Body of pancreas (tissue), 4 donors: ENCODE measurements around the gene PGLYRP1. TPM values are rescaled to one million over a fixed set of nuclear protein-coding genes. Genes with fewer than 3 reads are reported as not detected.

Experiments used
- ATAC-seq: fragments of 150-250 bp; one replicate; pipeline ENCODE4 v1.9.1; 2016
- DNase-seq, 4 donors: peaks; one replicate each; pipeline ENCODE4 v3.0.0-alpha.2; 2019
- H3K27ac ChIP-seq, 4 donors: fragments of 200-600 bp; sonication (generic); 1 replicate in 3 of 4; 2 replicates in 1 of 4; pipeline versions ENCODE4 v1.5.1 to v1.6.1; 2016 to 2019; ENCODE audit warnings: mild to moderate bottlenecking in 1 of 4, mixed read lengths in 1 of 4, moderate library complexity in 1 of 4
- H3K27me3 ChIP-seq, 2 donors: fragments of 200-600 bp; sonication (generic); one replicate each; pipeline ENCODE4 v1.6.0; 2016; ENCODE audit warnings: mild to moderate bottlenecking in 1 of 2
- H3K36me3 ChIP-seq, 2 donors: fragments of 200-600 bp; sonication (generic); replicated peaks in 1 of 2; 2 replicates each; pipeline ENCODE4 v1.5.1; 2016; ENCODE audit warnings: low read depth in 2 of 2; ENCODE audit not compliant: insufficient read depth in 1 of 2
- H3K4me1 ChIP-seq: fragments of 200-600 bp; sonication (generic); one replicate; pipeline ENCODE4 v1.6.0; 2016
- H3K4me3 ChIP-seq, 2 donors: fragments of 200-600 bp; sonication (generic); 1 replicate in 1 of 2; 2 replicates in 1 of 2; pipeline ENCODE4 v1.5.1; 2016 to 2019
- H3K9me3 ChIP-seq, 3 donors: fragments of 200-600 bp; sonication (generic); 1 replicate in 2 of 3; 2 replicates in 1 of 3; pipeline ENCODE4 v1.5.1; 2016
- POLR2A ChIP-seq, 3 donors: fragments of 450-650 bp; IDR thresholded peaks; one replicate each; pipeline ENCODE4 v1.6.1; 2016; ENCODE audit warnings: antibody characterized with exemption in 3 of 3, mild to moderate bottlenecking in 2 of 3
- WGBS, 2 donors: methylation state at CpG; one replicate each; pipeline ENCODE4 v1.1.5; 2017; 5-methylcytosine and 5-hydroxymethylcytosine counted together
- intact Hi-C: fragments of 100-400 bp; cut with DNase I; formaldehyde crosslinking; loops from one replicate; pipeline ENCODE4 v1.15.1; 2023
- total RNA-seq, 2 donors: library from RNA; depleted of rRNA; stranded (reverse); fragments of >200 nt; gene quantifications; one replicate each; pipeline ENCODE4 v1.1.0, GENCODE V29; 2016
- TF ChIP-seq, protein P1 (sequence below), 7 experiments: fragments of 450-650 bp in 4 of 7; fragments of 200-600 bp in 3 of 7; sonication (generic) in 3 of 7; IDR thresholded peaks; one replicate each; pipeline ENCODE4 v1.5.1; 2016 to 2019; ENCODE audit warnings: antibody characterized with exemption in 7 of 7

Gene PGLYRP1
- total RNA-seq, 2 donors from 2014 or later = not detected

DNA sequence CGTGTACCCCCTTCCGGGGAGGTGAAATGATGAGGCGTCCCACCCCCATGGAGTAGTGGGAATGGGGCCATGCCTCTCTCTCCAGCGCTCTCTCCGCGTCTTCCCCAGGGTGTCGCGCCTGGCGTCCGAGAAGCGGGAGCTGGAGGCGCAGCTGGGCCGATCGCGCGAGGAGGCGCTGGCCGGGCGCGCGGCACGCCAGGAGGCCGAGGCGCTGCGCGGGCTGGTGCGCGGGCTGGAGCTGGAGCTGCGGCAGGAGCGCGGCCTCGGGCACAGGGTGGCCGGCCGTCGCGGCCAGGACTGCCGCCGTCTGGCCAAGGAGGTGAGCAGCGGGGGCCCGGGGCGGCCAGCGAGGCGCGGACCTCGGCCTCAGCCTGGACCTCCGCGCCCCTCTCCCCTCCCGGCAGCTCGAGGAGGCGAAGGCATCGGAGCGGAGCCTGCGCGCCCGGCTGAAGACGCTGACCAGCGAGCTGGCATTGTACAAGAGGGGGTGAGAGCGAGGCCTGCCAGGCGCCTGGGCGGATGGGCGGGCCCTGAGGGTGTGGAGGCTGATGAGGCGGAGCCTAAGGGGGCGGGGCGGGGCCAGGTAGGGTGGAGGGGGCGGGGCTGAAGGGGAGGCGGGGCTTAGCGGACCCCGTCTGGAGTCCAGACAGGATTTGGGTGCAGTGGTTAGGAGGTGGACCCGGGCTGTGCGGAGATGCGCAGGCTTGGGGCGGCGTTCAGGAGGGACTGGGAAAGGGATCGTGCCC lies 7.7 kb downstream of the PGLYRP1 start:
- WGBS, 2 donors = 5 to 20% methylated on average over 19 to 57 of the region's 74 CpGs
- Histone ChIP-seq H3K27ac (no peak overlapping the region), H3K36me3 (no peaks in the 10 kb centered on the region), H3K27me3 (no peaks in the 10 kb centered on the region), H3K4me3 (no peak overlapping the region), H3K9me3 (no peaks in the 10 kb centered on the region), H3K4me1 (peaks cover 24% of the 10 kb centered on the region)
- ATAC-seq (peak; percentile 71), DNase-seq (peak; percentile 80 to 92 (median 86))
- intact Hi-C loops = no loop called here
- peak in 1 of 3 donors; percentile 30 for TF ChIP-seq POLR2A (IDR thresholded peaks at IDR 0.05)
- TF ChIP-seq, protein P1, sequence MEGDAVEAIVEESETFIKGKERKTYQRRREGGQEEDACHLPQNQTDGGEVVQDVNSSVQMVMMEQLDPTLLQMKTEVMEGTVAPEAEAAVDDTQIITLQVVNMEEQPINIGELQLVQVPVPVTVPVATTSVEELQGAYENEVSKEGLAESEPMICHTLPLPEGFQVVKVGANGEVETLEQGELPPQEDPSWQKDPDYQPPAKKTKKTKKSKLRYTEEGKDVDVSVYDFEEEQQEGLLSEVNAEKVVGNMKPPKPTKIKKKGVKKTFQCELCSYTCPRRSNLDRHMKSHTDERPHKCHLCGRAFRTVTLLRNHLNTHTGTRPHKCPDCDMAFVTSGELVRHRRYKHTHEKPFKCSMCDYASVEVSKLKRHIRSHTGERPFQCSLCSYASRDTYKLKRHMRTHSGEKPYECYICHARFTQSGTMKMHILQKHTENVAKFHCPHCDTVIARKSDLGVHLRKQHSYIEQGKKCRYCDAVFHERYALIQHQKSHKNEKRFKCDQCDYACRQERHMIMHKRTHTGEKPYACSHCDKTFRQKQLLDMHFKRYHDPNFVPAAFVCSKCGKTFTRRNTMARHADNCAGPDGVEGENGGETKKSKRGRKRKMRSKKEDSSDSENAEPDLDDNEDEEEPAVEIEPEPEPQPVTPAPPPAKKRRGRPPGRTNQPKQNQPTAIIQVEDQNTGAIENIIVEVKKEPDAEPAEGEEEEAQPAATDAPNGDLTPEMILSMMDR (IDR thresholded peaks at IDR 0.05) = peak in 1 of 7 experiments; percentile 9

DNA sequence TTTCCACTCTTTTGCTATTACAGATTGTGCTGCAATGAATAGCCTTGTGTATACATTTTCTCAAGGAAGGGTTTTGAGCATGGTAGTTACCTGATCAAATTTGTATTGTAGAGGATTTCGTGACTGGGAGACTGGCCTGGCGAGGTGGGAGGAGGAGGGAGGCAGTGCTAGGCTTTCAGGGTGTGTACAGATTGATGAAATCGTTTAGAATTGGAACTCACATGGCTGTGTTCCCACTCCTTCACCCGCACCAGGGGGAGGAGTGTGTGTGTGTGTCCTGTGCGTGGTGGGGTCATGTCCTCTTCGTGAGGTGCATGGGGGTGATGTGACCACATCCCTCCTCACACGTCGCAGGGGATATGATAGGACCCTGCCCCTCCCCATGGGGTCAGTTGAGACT lies 8.3 kb downstream of the PGLYRP1 start:
- intact Hi-C loops = no loop called here
- WGBS, 2 donors = 25 to 33% methylated on average over 8 of the region's 8 CpGs
- H3K4me3 ChIP-seq = no peak overlapping the region
- peaks cover 26% of the 10 kb centered on the region for H3K4me1 ChIP-seq
- no peak for DNase-seq
- H3K27me3 ChIP-seq = no peaks in the 10 kb centered on the region
- TF ChIP-seq, protein P1 (IDR thresholded peaks at IDR 0.05) = no peak
- no peak for TF ChIP-seq POLR2A (IDR thresholded peaks at IDR 0.05)
- H3K27ac ChIP-seq = no peak overlapping the region
- no peaks in the 10 kb centered on the region for H3K36me3 ChIP-seq
- ATAC-seq = no peak
- H3K9me3 ChIP-seq = no peaks in the 10 kb centered on the region

DNA sequence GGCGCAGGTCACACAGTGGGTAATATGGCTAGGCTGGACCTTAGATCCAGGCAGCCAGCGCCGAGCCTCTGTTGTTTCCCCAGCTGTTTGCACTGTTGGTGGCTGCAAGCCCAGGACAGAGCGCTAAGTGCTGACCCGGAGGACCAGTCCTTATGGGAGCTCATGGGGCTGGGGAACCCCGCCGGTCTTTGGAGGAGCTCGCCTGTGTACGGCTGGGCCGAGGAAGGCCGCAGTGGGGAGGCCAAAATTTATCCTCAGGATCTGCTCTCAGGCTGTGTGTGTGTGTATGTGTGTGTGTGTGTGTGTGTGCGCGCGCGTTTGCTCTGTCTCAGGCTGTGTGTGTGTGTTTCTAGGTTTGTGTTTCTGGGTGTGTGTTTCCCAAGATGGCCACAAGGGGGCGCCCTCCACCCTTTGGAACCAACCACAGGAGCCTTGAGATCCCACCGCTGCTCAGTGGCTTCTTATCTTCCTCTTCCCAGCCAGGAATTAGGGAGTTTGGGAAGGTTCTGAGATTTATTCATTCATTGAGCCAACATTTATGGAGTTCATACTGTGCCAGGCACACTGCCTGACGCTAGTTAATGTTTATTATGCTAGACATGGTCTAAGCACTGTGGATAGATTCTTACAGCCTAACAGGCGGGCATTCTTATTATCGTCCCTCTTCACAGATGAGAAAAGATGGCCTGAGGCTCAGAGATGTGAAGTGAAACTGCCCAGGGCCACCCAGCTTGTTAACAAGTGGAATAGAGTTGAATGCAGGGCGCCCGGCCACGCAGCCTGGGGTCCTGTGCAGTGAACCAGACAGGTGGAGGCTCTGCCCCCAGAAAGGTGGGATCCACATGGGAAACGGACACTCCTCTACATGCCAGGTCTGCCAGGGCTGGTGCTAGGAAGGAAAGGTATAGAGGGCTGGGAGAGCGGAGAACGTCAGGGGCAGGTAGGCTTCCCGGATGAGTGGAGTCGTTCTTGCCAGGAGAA lies 13.0 kb downstream of the PGLYRP1 start:
- WGBS, 2 donors = 36 to 61% methylated on average over 18 to 28 of the region's 28 CpGs
- ATAC-seq = peak; percentile 72
- peak; percentile 71 to 82 (median 74) for DNase-seq
- no peaks in the 10 kb centered on the region for H3K27me3 ChIP-seq
- no peaks in the 10 kb centered on the region for H3K9me3 ChIP-seq
- no peak overlapping the region for H3K27ac ChIP-seq
- H3K36me3 ChIP-seq = no peaks in the 10 kb centered on the region
- no peak for TF ChIP-seq POLR2A (IDR thresholded peaks at IDR 0.05)
- TF ChIP-seq, protein P1 (IDR thresholded peaks at IDR 0.05) = peak; percentile 65 to 87 (median 70)
- peaks cover 10% of the 10 kb centered on the region for H3K4me1 ChIP-seq
- no peak overlapping the region for H3K4me3 ChIP-seq
- intact Hi-C loops = loop anchor here (5.0 kb wide), 1 partner anchor 193 kb away; the partner anchor contains the start of gene RSPH6A

DNA sequence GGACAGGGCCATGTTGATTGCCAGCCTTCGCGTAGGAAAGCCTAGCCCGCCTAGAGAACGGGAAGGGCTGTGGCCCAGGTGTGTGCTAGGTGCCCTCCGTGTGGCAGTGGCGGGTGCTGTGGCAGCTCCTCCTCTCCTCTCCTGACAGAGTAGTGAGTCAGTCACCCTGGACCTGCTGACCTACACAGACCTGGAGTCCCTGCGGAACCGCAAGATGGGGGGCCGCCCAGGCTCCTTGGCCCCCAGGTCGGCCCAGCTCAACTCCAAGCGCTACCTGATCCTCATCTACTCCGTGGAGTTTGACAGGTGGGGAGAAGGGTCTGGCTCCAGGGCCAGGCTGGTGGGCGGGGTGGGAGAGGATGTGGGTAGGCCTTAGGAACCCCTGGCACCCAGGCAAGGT lies 16.4 kb downstream of the PGLYRP1 start:
- DNase-seq (no peak), ATAC-seq (no peak)
- Histone ChIP-seq H3K27me3 (no peaks in the 10 kb centered on the region), H3K4me3 (no peak overlapping the region), H3K4me1 (peaks cover 5% of the 10 kb centered on the region), H3K36me3 (no peaks in the 10 kb centered on the region), H3K27ac (no peak overlapping the region), H3K9me3 (no peaks in the 10 kb centered on the region)
- intact Hi-C loops = loop anchor here (5.0 kb wide), 1 partner anchor 189 kb away; the partner anchor contains the start of gene RSPH6A
- no peak for TF ChIP-seq POLR2A (IDR thresholded peaks at IDR 0.05)
- TF ChIP-seq, protein P1 (IDR thresholded peaks at IDR 0.05) = no peak
- 84% methylated on average over 13 of the region's 13 CpGs; no CpG with 5 or more reads in 1 of the 2 donors for WGBS, 2 donors
